H9 (cell line): ENCODE data around the gene BEGAIN. TPM values are rescaled to one million over a fixed set of nuclear protein-coding genes. Genes with fewer than 3 reads are reported as not detected.

Experiments used
- DNase-seq: peaks from one replicate; pipeline ENCODE4 v3.0.0-alpha.2; 2017
- H2AFZ ChIP-seq: one replicate; pipeline ENCODE4 v1.6.1; 2013; ENCODE audit warnings: mild to moderate bottlenecking, low read length, control low read depth, moderate library complexity
- H2AK5ac ChIP-seq: 2 replicates; pipeline ENCODE4 v1.6.1; 2013; ENCODE audit warnings: low read length, control low read depth, mixed read lengths; ENCODE audit not compliant: insufficient read length
- H2BK120ac ChIP-seq: one replicate; pipeline ENCODE4 v1.6.1; 2013; ENCODE audit warnings: low read depth, mild to moderate bottlenecking, low read length, control low read depth, inconsistent platforms; ENCODE audit not compliant: poor library complexity, severe bottlenecking
- H2BK12ac ChIP-seq: 2 replicates; pipeline ENCODE4 v1.6.1; 2013; ENCODE audit warnings: low read length, control low read depth, mixed read lengths, low read depth; ENCODE audit not compliant: insufficient read length
- H2BK15ac ChIP-seq: 2 replicates; pipeline ENCODE4 v1.6.1; 2013; ENCODE audit warnings: low read depth, low read length, control low read depth
- H2BK20ac ChIP-seq: one replicate; pipeline ENCODE4 v1.6.1; 2013; ENCODE audit warnings: low read depth, mild to moderate bottlenecking, low read length, control low read depth, inconsistent platforms; ENCODE audit not compliant: poor library complexity, severe bottlenecking
- H2BK5ac ChIP-seq: 2 replicates; pipeline ENCODE4 v1.6.1; 2013; ENCODE audit warnings: low read length, control low read depth, mixed read lengths; ENCODE audit not compliant: insufficient read length
- H3K14ac ChIP-seq: 2 replicates; pipeline ENCODE4 v1.6.1; 2013; ENCODE audit warnings: low read length, control low read depth; ENCODE audit not compliant: insufficient read depth
- H3K18ac ChIP-seq: 2 replicates; pipeline ENCODE4 v1.6.1; 2013; ENCODE audit warnings: low read depth, mild to moderate bottlenecking, mixed read lengths, low read length, control low read depth; ENCODE audit not compliant: insufficient read length
- H3K23ac ChIP-seq: 2 replicates; pipeline ENCODE4 v1.6.1; 2013; ENCODE audit warnings: low read length, control low read depth, mixed read lengths, low read depth; ENCODE audit not compliant: insufficient read length
- H3K23me2 ChIP-seq: 2 replicates; pipeline ENCODE4 v1.6.1; 2013; ENCODE audit warnings: low read depth, mild to moderate bottlenecking, mixed read lengths, low read length, control low read depth; ENCODE audit not compliant: insufficient read length, poor library complexity, severe bottlenecking
- H3K27ac ChIP-seq: 2 replicates; pipeline ENCODE4 v1.5.1; 2013; ENCODE audit warnings: low read length, control low read depth, mixed read lengths, low read depth; ENCODE audit not compliant: insufficient read length
- H3K27me3 ChIP-seq: 2 replicates; pipeline ENCODE4 v1.6.1; 2013; ENCODE audit warnings: low read length, control low read depth, inconsistent platforms; ENCODE audit not compliant: insufficient read depth
- H3K4ac ChIP-seq: 2 replicates; pipeline ENCODE4 v1.6.1; 2013; ENCODE audit warnings: low read depth, mild to moderate bottlenecking, control low read depth, inconsistent platforms, low read length, moderate library complexity
- H3K4me1 ChIP-seq: 2 replicates; pipeline ENCODE4 v1.6.1; 2013; ENCODE audit warnings: low read length, control low read depth, inconsistent platforms; ENCODE audit not compliant: insufficient read depth
- H3K4me2 ChIP-seq: 2 replicates; pipeline ENCODE4 v1.6.1; 2013; ENCODE audit warnings: low read length, control low read depth, mixed read lengths; ENCODE audit not compliant: insufficient read length, insufficient read depth
- H3K56ac ChIP-seq: 2 replicates; pipeline ENCODE4 v1.6.1; 2013; ENCODE audit warnings: low read depth, mild to moderate bottlenecking, mixed read lengths, low read length, control low read depth; ENCODE audit not compliant: insufficient read length
- H3K79me1 ChIP-seq: 2 replicates; pipeline ENCODE4 v1.6.1; 2013; ENCODE audit warnings: low read depth, mild to moderate bottlenecking, moderate library complexity, low read length, control low read depth, inconsistent platforms; ENCODE audit not compliant: insufficient read depth, poor library complexity, severe bottlenecking
- H3K79me2 ChIP-seq: 2 replicates; pipeline ENCODE4 v1.6.1; 2013; ENCODE audit warnings: low read length, control low read depth, inconsistent platforms; ENCODE audit not compliant: insufficient read depth
- H3K9ac ChIP-seq: 2 replicates; pipeline ENCODE4 v1.6.1; 2013; ENCODE audit warnings: low read length, control low read depth, mixed read lengths; ENCODE audit not compliant: insufficient read length; ENCODE audit errors: extremely low read depth
- H3K9me3 ChIP-seq: one replicate; pipeline ENCODE4 v1.6.1; 2013; ENCODE audit warnings: low read depth, low read length, inconsistent platforms; ENCODE audit not compliant: control insufficient read depth
- H3T11ph ChIP-seq: one replicate; pipeline ENCODE4 v1.6.1; 2013; ENCODE audit warnings: mild to moderate bottlenecking, low read length, control low read depth, inconsistent platforms
- H4K20me1 ChIP-seq: one replicate; pipeline ENCODE4 v1.6.1; 2013; ENCODE audit not compliant: control insufficient read depth, insufficient read length, insufficient read depth
- H4K5ac ChIP-seq: 2 replicates; pipeline ENCODE4 v1.6.1; 2013; ENCODE audit warnings: low read depth, mild to moderate bottlenecking, mixed read lengths, low read length, control low read depth; ENCODE audit not compliant: insufficient read length
- H4K8ac ChIP-seq: replicated peaks from 2 replicates; pipeline ENCODE4 v1.6.1; 2013; ENCODE audit warnings: low read length, control low read depth, mixed read lengths, low read depth; ENCODE audit not compliant: insufficient read length
- H4K91ac ChIP-seq: 2 replicates; pipeline ENCODE4 v1.6.1; 2013; ENCODE audit warnings: low read depth, mild to moderate bottlenecking, moderate library complexity, mixed read lengths, low read length, control low read depth; ENCODE audit not compliant: insufficient read length
- H3K27ac Mint-ChIP-seq, 3 experiments: 2 replicates in 2 of 3; 3 replicates in 1 of 3; pipeline ENCODE4 v1.8.0; 2020 to 2021; ENCODE audit warnings: mixed read lengths in 3 of 3, mild to moderate bottlenecking in 1 of 3, moderate library complexity in 1 of 3
- H3K27me3 Mint-ChIP-seq: 2 replicates; pipeline ENCODE4 v1.8.0; 2021; ENCODE audit warnings: low read depth, mild to moderate bottlenecking, moderate library complexity, mixed read lengths
- H3K36me3 Mint-ChIP-seq, 3 experiments: 2 replicates in 2 of 3; 3 replicates in 1 of 3; pipeline ENCODE4 v1.8.0; 2020 to 2021; ENCODE audit warnings: low read depth in 3 of 3, mixed read lengths in 3 of 3; ENCODE audit not compliant: insufficient read depth in 1 of 3
- H3K4me1 Mint-ChIP-seq, 2 experiments: 2 replicates each; pipeline ENCODE4 v1.8.0; 2020; ENCODE audit warnings: mixed read lengths in 2 of 2
- H3K4me3 Mint-ChIP-seq, 2 experiments: 2 replicates in 1 of 2; 3 replicates in 1 of 2; pipeline ENCODE4 v1.8.0; 2020 to 2021; ENCODE audit warnings: mild to moderate bottlenecking in 2 of 2, mixed read lengths in 2 of 2, moderate library complexity in 1 of 2
- H3K9me3 Mint-ChIP-seq, 2 experiments: 2 replicates in 1 of 2; 3 replicates in 1 of 2; pipeline ENCODE4 v1.8.0; 2020; ENCODE audit warnings: mild to moderate bottlenecking in 2 of 2, mixed read lengths in 2 of 2, moderate library complexity in 1 of 2
- WGBS: extraction: QIAGEN DNeasy Blood & Tissue Kit; methylation state at CpG from one replicate; pipeline ENCODE4 v1.1.7; 2013; ENCODE audit warnings: missing lambda C conversion rate, low lambda C conversion rate, mixed read lengths; ENCODE audit not compliant: insufficient read length; ENCODE audit errors: extremely low coverage; 5-methylcytosine and 5-hydroxymethylcytosine counted together
- total RNA-seq: library from RNA; stranded (reverse); gene quantifications from 2 replicates; pipeline ENCODE4 v1.2.1, GENCODE V29; 2021
- TF ChIP-seq, protein P1 (sequence below): fragments of 200-600 bp; sonication (generic); conservative IDR thresholded peaks from 3 replicates; pipeline ENCODE4 v1.8.0; 2021; ENCODE audit warnings: antibody characterized with exemption, mild to moderate bottlenecking

BEGAIN gene
- total RNA-seq, 1 experiment from 2014 or later = 2.6 TPM

GRCh38 chr14:100582496-100583165 is 4.6 kb downstream of the BEGAIN start:
- H3K27ac Mint-ChIP-seq = no peak overlapping the region
- no peaks in the 10 kb centered on the region for H4K20me1 ChIP-seq
- H3T11ph ChIP-seq = no peak overlapping the region
- no peaks in the 10 kb centered on the region for H3K4me1 ChIP-seq
- no peak overlapping the region for H3K18ac ChIP-seq
- no peak overlapping the region for H3K9ac ChIP-seq
- peaks cover 6% of the 10 kb centered on the region for H3K23me2 ChIP-seq
- TF ChIP-seq, protein P1, sequence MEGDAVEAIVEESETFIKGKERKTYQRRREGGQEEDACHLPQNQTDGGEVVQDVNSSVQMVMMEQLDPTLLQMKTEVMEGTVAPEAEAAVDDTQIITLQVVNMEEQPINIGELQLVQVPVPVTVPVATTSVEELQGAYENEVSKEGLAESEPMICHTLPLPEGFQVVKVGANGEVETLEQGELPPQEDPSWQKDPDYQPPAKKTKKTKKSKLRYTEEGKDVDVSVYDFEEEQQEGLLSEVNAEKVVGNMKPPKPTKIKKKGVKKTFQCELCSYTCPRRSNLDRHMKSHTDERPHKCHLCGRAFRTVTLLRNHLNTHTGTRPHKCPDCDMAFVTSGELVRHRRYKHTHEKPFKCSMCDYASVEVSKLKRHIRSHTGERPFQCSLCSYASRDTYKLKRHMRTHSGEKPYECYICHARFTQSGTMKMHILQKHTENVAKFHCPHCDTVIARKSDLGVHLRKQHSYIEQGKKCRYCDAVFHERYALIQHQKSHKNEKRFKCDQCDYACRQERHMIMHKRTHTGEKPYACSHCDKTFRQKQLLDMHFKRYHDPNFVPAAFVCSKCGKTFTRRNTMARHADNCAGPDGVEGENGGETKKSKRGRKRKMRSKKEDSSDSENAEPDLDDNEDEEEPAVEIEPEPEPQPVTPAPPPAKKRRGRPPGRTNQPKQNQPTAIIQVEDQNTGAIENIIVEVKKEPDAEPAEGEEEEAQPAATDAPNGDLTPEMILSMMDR = no peak
- no peak overlapping the region for H2BK20ac ChIP-seq
- peaks cover 0 to 2% of the 10 kb centered on the region in 2 experiments; a peak in 2 of 4 replicates for H3K4me1 Mint-ChIP-seq
- H3K9me3 ChIP-seq = no peaks in the 10 kb centered on the region
- H3K27ac ChIP-seq = no peak overlapping the region
- H3K23ac ChIP-seq = no peak overlapping the region
- no peak overlapping the region for H2BK15ac ChIP-seq
- H4K91ac ChIP-seq = no peak overlapping the region
- H2AK5ac ChIP-seq = no peak overlapping the region
- no peak overlapping the region for H2BK12ac ChIP-seq
- H3K27me3 Mint-ChIP-seq = peaks cover 52% of the 10 kb centered on the region
- H4K8ac ChIP-seq = no peak overlapping the region
- no peaks in the 10 kb centered on the region for H3K79me1 ChIP-seq
- no peak for DNase-seq
- no peaks in the 10 kb centered on the region for H3K36me3 Mint-ChIP-seq
- no peaks in the 10 kb centered on the region for H3K9me3 Mint-ChIP-seq
- no peak overlapping the region for H3K4me2 ChIP-seq
- no peak overlapping the region for H4K5ac ChIP-seq
- no peak overlapping the region for H3K4ac ChIP-seq
- H3K4me3 Mint-ChIP-seq = no peak overlapping the region
- H3K56ac ChIP-seq = no peak overlapping the region
- peaks cover under 1% of the 10 kb centered on the region; the same call in 1 of the 2 replicates for H3K27me3 ChIP-seq
- H3K14ac ChIP-seq = no peak overlapping the region
- no peaks in the 10 kb centered on the region for H3K79me2 ChIP-seq
- no CpG with 5 or more reads among the region's 16 CpGs for WGBS
- H2AFZ ChIP-seq = no peak overlapping the region
- H2BK120ac ChIP-seq = no peak overlapping the region
- H2BK5ac ChIP-seq = no peak overlapping the region
